ENCODE results near the gene UNKL.

DNA sequence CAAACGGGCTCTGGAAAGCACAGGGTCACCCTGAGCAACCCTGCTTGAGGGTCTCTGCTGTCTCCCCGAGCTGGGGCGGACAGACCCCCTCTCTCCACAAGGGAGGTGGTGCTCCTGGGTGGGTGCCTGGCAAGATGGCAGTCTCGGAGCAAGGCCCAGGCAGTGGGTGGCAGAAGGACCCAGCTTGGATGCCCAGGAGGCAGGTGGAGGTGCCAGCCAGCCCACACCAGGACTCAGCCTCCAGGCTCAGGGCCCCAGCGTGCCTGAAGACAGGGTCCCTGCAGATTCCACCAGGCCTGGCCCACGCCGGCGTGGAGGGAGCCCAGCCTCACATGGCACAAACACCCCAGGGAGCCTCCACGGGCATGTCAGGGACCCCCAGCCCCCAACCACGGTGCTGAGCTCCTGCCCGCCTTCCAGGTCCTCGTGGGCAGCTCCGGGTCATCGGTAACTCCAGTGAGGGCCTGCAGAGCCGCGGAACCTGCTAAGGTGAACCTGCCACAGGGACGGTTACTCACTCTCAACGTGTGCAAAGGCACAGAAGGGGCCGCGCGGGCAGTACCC, 20.8 kb downstream of the UNKL start:
- TF ChIP-seq FOXP2 (optimal IDR thresholded peaks at IDR 0.05; ENCODE audit: borderline replicate concordance, extremely low read depth, extremely low read length, insufficient read depth) (no peak), POLR2AphosphoS5 (IDR thresholded peaks at IDR 0.05; ENCODE audit: low read depth, low read length) (no peak)
